Heart left ventricle (tissue), 16 donors: ENCODE measurements around the gene CETP. TPM values are rescaled to one million over a fixed set of nuclear protein-coding genes. Genes with fewer than 3 reads are reported as not detected.
A peak's percentile ranks its signal among the peaks of the same experiment; 100 is the strongest.
"Not testable (repeated sequence)": the region's sequence is repeated elsewhere in the genome, so short reads cannot be mapped to it uniquely, and the experiment has no call there.

Experiments
- ATAC-seq, 4 donors: fragments of 200-7000 bp; cut with Tn5 transposase; one replicate each; pipeline ENCODE4 v1.9.1; 2020 to 2022; ENCODE audit warnings: moderate library complexity in 4 of 4, mild to moderate bottlenecking in 3 of 4, moderate number of reproducible peaks in 1 of 4
- DNase-seq, 5 donors: peaks; one replicate each; pipeline ENCODE4 v3.0.0-alpha.2; 2020
- H3K27ac ChIP-seq, 12 donors: fragments of 200-600 bp; sonication (generic) in 4 of 12; one replicate each; pipeline versions ENCODE4 v1.5.0 to v1.8.0; 2016 to 2022; ENCODE audit warnings: mild to moderate bottlenecking in 2 of 12
- H3K27me3 ChIP-seq, 9 donors: fragments of 200-600 bp; sonication (generic) in 2 of 9; one replicate each; pipeline versions ENCODE4 v1.5.1 to v1.8.0; 2016 to 2022; ENCODE audit warnings: mild to moderate bottlenecking in 3 of 9
- H3K36me3 ChIP-seq, 9 donors: fragments of 200-600 bp; sonication (generic) in 2 of 9; one replicate each; pipeline versions ENCODE4 v1.5.0 to v1.8.0; 2018 to 2022; ENCODE audit warnings: mild to moderate bottlenecking in 2 of 9
- H3K4me1 ChIP-seq, 12 donors: fragments of 200-600 bp; sonication (generic) in 4 of 12; one replicate each; pipeline versions ENCODE4 v1.5.0 to v1.8.0; 2016 to 2022; ENCODE audit warnings: mild to moderate bottlenecking in 3 of 12
- H3K4me3 ChIP-seq, 12 donors: fragments of 200-600 bp; sonication (generic) in 4 of 12; one replicate each; pipeline versions ENCODE4 v1.5.0 to v1.8.0; 2017 to 2022; ENCODE audit warnings: mild to moderate bottlenecking in 9 of 12, moderate library complexity in 4 of 12
- H3K9me3 ChIP-seq, 12 donors: fragments of 200-600 bp; sonication (generic) in 4 of 12; one replicate each; pipeline versions ENCODE4 v1.5.0 to v1.8.0; 2016 to 2022; ENCODE audit warnings: mild to moderate bottlenecking in 1 of 12
- CTCF ChIP-seq, 12 donors: fragments of 200-600 bp; sonication (generic) in 4 of 12; IDR thresholded peaks; one replicate each; pipeline versions ENCODE4 v1.5.0 to v1.8.0; 2018 to 2022; ENCODE audit warnings: antibody characterized with exemption in 12 of 12, mild to moderate bottlenecking in 5 of 12
- POLR2A ChIP-seq, 2 donors: fragments of 450-650 bp; IDR thresholded peaks; one replicate each; pipeline ENCODE4 v1.6.1; 2017; ENCODE audit warnings: antibody characterized with exemption in 2 of 2, mild to moderate bottlenecking in 2 of 2, moderate library complexity in 2 of 2
- WGBS, 4 donors: extraction: QIAGEN DNeasy Blood & Tissue Kit in 2 of 4; methylation state at CpG; one replicate each; pipeline versions ENCODE4 v1.1.5 to v1.1.7; 2013 to 2018; 5-methylcytosine and 5-hydroxymethylcytosine counted together
- intact Hi-C, 10 donors: fragments of 100-400 bp; cut with DNase I; formaldehyde crosslinking; loops; one replicate each; pipeline versions ENCODE4 v1.11.1 to v1.14.2; 2022
- polyA plus RNA-seq, 2 donors: library from polyadenylated mRNA; stranded (reverse); fragments of 200-250 nt; gene quantifications; one replicate each; pipeline ENCODE4 v1.2.3, GENCODE V29; 2013
- total RNA-seq, 9 donors: library from RNA; depleted of rRNA in 2 of 9; stranded (reverse); fragments of >200 nt in 2 of 9; fragmentation: NEBNext Ultra II Directional in 3 of 9; extraction: Animal tissue kit (Norgen Biotek cat#: 25700) in 3 of 9; gene quantifications; one replicate each; pipeline versions ENCODE4 v1.1.0 to v1.2.4, GENCODE V29; 2016 to 2023
- donor health status: ischemic (EF 13 %, LVEDD 7.1; RV severe dilation, severe dysfunction).
- donor health status: healthy with polysubstance abuse.
- donor health status: DM: no; HTN: yes; CAD: no.
- donor health status: DM: no; HTN: no; CAD: no.
- donor health status: ischemic (EF 25% LVEDD 6.9; RV normal size, moderate dysfunction).
- donor health status: ischemic (EF 25% LVEDD 5.7; RV mildly dilated, moderate dysfunction).
- donor health status: healthy.
- donor health status: DM: yes; HTN: yes; CAD: no.
- donor health status: ischemic (EF 35%, LVEDD 5.7; RV mildly dilated, moderate dysfunction).
- donor health status: nonischemic (EF 11% LVEDD 7.7; RV severe dilation, severe dysfunction).
- donor health status: DM: yes; HTN: yes; CAD: no.
- donor health status: PGD.
- donor health status: ischemic (EF 29% LVEDD 5.4; RV normal size, mild dysfunction).
- donor health status: nonischemic (EF 23%, LVEDD 6.1; RV moderate dilation, normal function).

Gene CETP
- total and polyA plus RNA-seq, 11 donors = 0.23 to 3.1 (median 0.31) TPM; not detected in 3

GRCh38 chr16:56931892-56932720, 29.6 kb upstream of the CETP start, which contains the start of gene HERPUD1:
Gene HERPUD1 (plus strand): TSS chr16:56932142. CDS start chr16:56932245, 103 bp downstream.
- WGBS, 4 donors = 0 to 1% (median 0%) methylated on average over 40 to 83 of the region's 83 CpGs
- ATAC-seq (peak; percentile 95 to 97 (median 96)), DNase-seq (peak; percentile 99 to 100 (median 99))
- Histone ChIP-seq H3K4me1 (peaks cover 0 to 49% (median 39%) of the 10 kb centered on the region in 12 donors), H3K36me3 (peaks cover 0 to 34% (median 22%) of the 10 kb centered on the region in 9 donors), H3K27me3 (no peaks in the 10 kb centered on the region), H3K4me3 (peak within 1 kb of the TSS; percentile 64 to 100 (median 94)), H3K9me3 (no peaks in the 10 kb centered on the region), H3K27ac (peak within 1 kb of the TSS; percentile 96 to 100 (median 99))
- intact Hi-C loops = loop anchor here in 8 of 10 donors (2.0 to 10.0 kb wide), 4 partner anchors 21 to 67 kb away; partner anchors contain the start of genes SLC12A3 (in 8 of the 8) and NLRC5 (in 1 of the 8)
- peak in 6 of 12 donors; percentile 4 to 24 (median 10) for TF ChIP-seq CTCF (IDR thresholded peaks at IDR 0.05)
- TF ChIP-seq POLR2A (IDR thresholded peaks at IDR 0.05) = peak; percentile 84 to 94

GRCh38 chr16:56932721-56933619, 28.8 kb upstream of the CETP start:
- DNase-seq (peak; percentile 83 to 88 (median 85)), ATAC-seq (peak; percentile 77 to 83 (median 79))
- Histone ChIP-seq H3K4me3 (peak overlapping the region; percentile 64 to 100 (median 94)), H3K27me3 (no peaks in the 10 kb centered on the region), H3K27ac (peak overlapping the region; percentile 96 to 100 (median 99)), H3K9me3 (no peaks in the 10 kb centered on the region), H3K36me3 (peaks cover 0 to 42% (median 30%) of the 10 kb centered on the region in 9 donors), H3K4me1 (peaks cover 0 to 55% (median 45%) of the 10 kb centered on the region in 12 donors)
- WGBS, 4 donors = 1 to 2% (median 1%) methylated on average over 16 to 25 of the region's 25 CpGs
- intact Hi-C loops = loop anchor here in 8 of 10 donors (2.0 to 10.0 kb wide), 3 partner anchors 56 to 68 kb away; partner anchors contain the start of genes SLC12A3 (in 8 of the 8) and NLRC5 (in 1 of the 8)
- TF ChIP-seq POLR2A (IDR thresholded peaks at IDR 0.05) = peak in 1 of 2 donors; percentile 70
- peak in 2 of 12 donors; percentile 0 to 12 for TF ChIP-seq CTCF (IDR thresholded peaks at IDR 0.05)

GRCh38 chr16:56933828-56934598, 27.7 kb upstream of the CETP start:
- no peaks in the 10 kb centered on the region for H3K27me3 ChIP-seq
- no peak for DNase-seq
- no peaks in the 10 kb centered on the region for H3K9me3 ChIP-seq
- TF ChIP-seq POLR2A (IDR thresholded peaks at IDR 0.05) = no peak
- TF ChIP-seq CTCF (IDR thresholded peaks at IDR 0.05) = no peak
- peak overlapping the region; percentile 64 to 100 (median 94) for H3K4me3 ChIP-seq
- no peak for ATAC-seq
- H3K27ac ChIP-seq = peak overlapping the region in 10 of 12 donors; percentile 96 to 100 (median 99)
- H3K4me1 ChIP-seq = peaks cover 0 to 65% (median 46%) of the 10 kb centered on the region in 12 donors
- H3K36me3 ChIP-seq = peaks cover 0 to 53% (median 41%) of the 10 kb centered on the region in 9 donors
- intact Hi-C loops = loop anchor here in 8 of 10 donors (2.0 to 10.0 kb wide), 3 partner anchors 55 to 69 kb away; partner anchors contain the start of genes SLC12A3 (in 8 of the 8) and NLRC5 (in 1 of the 8)
- WGBS, 4 donors = 12 to 15% (median 14%) methylated on average over 8 of the region's 8 CpGs

GRCh38 chr16:56934599-56935145, 27.1 kb upstream of the CETP start:
- not testable (repeated sequence) for H3K27me3 ChIP-seq, DNase-seq, H3K9me3 ChIP-seq, ATAC-seq
- Histone ChIP-seq H3K4me3 (peak overlapping the region in 11 of 12 donors; percentile 64 to 100 (median 93)), H3K4me1 (peaks cover 0 to 67% (median 46%) of the 10 kb centered on the region in 12 donors), H3K27ac (peak overlapping the region in 9 of 12 donors; percentile 30 to 100 (median 99)), H3K36me3 (peaks cover 0 to 59% (median 47%) of the 10 kb centered on the region in 9 donors)
- intact Hi-C loops = loop anchor here in 8 of 10 donors (5.0 to 10.0 kb wide), 2 partner anchors 67 to 70 kb away; partner anchors contain the start of gene SLC12A3 (in 8 of the 8)
- 28 to 63% (median 42%) methylated on average over 8 of the region's 8 CpGs for WGBS, 4 donors
